ENCODE measurements around the gene GMDS. TPM values are rescaled to one million over a fixed set of nuclear protein-coding genes. Genes with fewer than 3 reads are reported as not detected.

GMDS gene
- total and polyA plus RNA-seq, 2 donors (not counting 1 experiment from before 2014, with no cell fraction given) = 12.7 to 34.5 TPM

- Histone ChIP-seq H3K36me3 (ENCODE audit: control insufficient read depth, insufficient read depth, low read length) (no peaks in the 10 kb centered on the region), H3K4me3 (replicated peaks in 1 of 4; ENCODE audit: control extremely low read depth in 1 of 4, insufficient read depth in 1 of 4, low read depth in 3 of 4, low read length in 4 of 4) (no peak overlapping the region), H3K9me3 (ENCODE audit: control insufficient read depth, insufficient read depth, low read depth, low read length) (no peaks in the 10 kb centered on the region), H3K79me2 (ENCODE audit: control insufficient read depth, insufficient read depth, low read length) (no peaks in the 10 kb centered on the region), H3K9ac (ENCODE audit: insufficient read depth, low read length) (no peak overlapping the region), H3K27me3 (ENCODE audit: control insufficient read depth, insufficient read depth, low read length) (no peaks in the 10 kb centered on the region), H2AFZ (ENCODE audit: low read length) (no peak overlapping the region), H4K20me1 (ENCODE audit: control insufficient read depth, extremely low read depth, insufficient read depth, low read length) (no peaks in the 10 kb centered on the region), H3K27ac (ENCODE audit: insufficient read depth, low read length) (no peak overlapping the region), H3K4me2 (ENCODE audit: extremely low read depth, insufficient read depth, low read length) (no peak overlapping the region), H3K4me1 (ENCODE audit: control insufficient read depth, extremely low read depth, insufficient read depth, low read length) (peaks cover 3% of the 10 kb centered on the region)
- TF ChIP-seq, protein P1, sequence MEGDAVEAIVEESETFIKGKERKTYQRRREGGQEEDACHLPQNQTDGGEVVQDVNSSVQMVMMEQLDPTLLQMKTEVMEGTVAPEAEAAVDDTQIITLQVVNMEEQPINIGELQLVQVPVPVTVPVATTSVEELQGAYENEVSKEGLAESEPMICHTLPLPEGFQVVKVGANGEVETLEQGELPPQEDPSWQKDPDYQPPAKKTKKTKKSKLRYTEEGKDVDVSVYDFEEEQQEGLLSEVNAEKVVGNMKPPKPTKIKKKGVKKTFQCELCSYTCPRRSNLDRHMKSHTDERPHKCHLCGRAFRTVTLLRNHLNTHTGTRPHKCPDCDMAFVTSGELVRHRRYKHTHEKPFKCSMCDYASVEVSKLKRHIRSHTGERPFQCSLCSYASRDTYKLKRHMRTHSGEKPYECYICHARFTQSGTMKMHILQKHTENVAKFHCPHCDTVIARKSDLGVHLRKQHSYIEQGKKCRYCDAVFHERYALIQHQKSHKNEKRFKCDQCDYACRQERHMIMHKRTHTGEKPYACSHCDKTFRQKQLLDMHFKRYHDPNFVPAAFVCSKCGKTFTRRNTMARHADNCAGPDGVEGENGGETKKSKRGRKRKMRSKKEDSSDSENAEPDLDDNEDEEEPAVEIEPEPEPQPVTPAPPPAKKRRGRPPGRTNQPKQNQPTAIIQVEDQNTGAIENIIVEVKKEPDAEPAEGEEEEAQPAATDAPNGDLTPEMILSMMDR (conservative IDR thresholded peaks at IDR 0.05 in 1 of 2, IDR thresholded peaks at IDR 0.05 in 1 of 2; ENCODE audit: low read depth in 1 of 2, low read length in 2 of 2) = no peak
- no peak for TF ChIP-seq EZH2 (IDR thresholded peaks at IDR 0.05; ENCODE audit: low read length, missing control alignments)
- DNase-seq (ENCODE audit: low read depth in 2 of 2) = no peak
These were observed 330.2 kb downstream of the GMDS start for GRCh38 chr6:1915226-1915625.

DNA sequence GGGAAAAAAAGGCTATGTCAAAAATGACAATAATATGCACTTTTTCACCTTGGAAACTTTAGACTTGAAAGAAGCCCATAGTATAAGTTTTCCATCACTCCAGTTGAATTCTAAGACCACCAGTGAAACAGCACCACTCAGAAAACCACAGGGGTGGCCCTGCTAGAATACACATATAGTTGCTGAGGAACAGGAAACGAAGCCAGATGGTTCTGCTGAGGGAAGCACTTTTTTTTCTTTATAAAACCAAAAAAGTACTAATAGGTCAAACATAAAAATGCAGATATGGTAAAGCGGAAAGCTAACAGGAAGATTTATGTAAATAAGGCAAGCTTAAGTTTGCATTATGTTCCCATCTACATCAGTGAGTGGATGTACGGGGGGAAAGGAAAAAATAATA is 331.8 kb downstream of the GMDS start:
- Histone ChIP-seq H3K36me3 (ENCODE audit: control insufficient read depth, insufficient read depth, low read length) (no peaks in the 10 kb centered on the region), H3K9ac (ENCODE audit: insufficient read depth, low read length) (no peak overlapping the region), H3K9me3 (ENCODE audit: control insufficient read depth, insufficient read depth, low read depth, low read length) (no peaks in the 10 kb centered on the region), H3K79me2 (ENCODE audit: control insufficient read depth, insufficient read depth, low read length) (no peaks in the 10 kb centered on the region), H3K4me2 (ENCODE audit: extremely low read depth, insufficient read depth, low read length) (no peak overlapping the region), H3K27me3 (ENCODE audit: control insufficient read depth, insufficient read depth, low read length) (no peaks in the 10 kb centered on the region), H3K4me1 (ENCODE audit: control insufficient read depth, extremely low read depth, insufficient read depth, low read length) (peaks cover 3% of the 10 kb centered on the region), H3K4me3 (replicated peaks in 1 of 4; ENCODE audit: control extremely low read depth in 1 of 4, insufficient read depth in 1 of 4, low read depth in 3 of 4, low read length in 4 of 4) (no peak overlapping the region), H4K20me1 (ENCODE audit: control insufficient read depth, extremely low read depth, insufficient read depth, low read length) (no peaks in the 10 kb centered on the region), H2AFZ (ENCODE audit: low read length) (no peak overlapping the region), H3K27ac (ENCODE audit: insufficient read depth, low read length) (no peak overlapping the region)
- no peak for TF ChIP-seq EZH2 (IDR thresholded peaks at IDR 0.05; ENCODE audit: low read length, missing control alignments)
- TF ChIP-seq, protein P1 (conservative IDR thresholded peaks at IDR 0.05 in 1 of 2, IDR thresholded peaks at IDR 0.05 in 1 of 2; ENCODE audit: low read depth in 1 of 2, low read length in 2 of 2) = no peak
- no peak for DNase-seq (ENCODE audit: low read depth in 2 of 2)

- Histone ChIP-seq H3K4me1 (ENCODE audit: control insufficient read depth, extremely low read depth, insufficient read depth, low read length) (peaks cover 3% of the 10 kb centered on the region), H3K9me3 (ENCODE audit: control insufficient read depth, insufficient read depth, low read depth, low read length) (no peaks in the 10 kb centered on the region)
These were observed 332.7 kb downstream of the GMDS start for GRCh38 chr6:1912731-1913130.

More at GRCh38 chr6:1912731-1913130, 332.7 kb downstream of the GMDS start:
- Histone ChIP-seq H3K27me3 (ENCODE audit: control insufficient read depth, insufficient read depth, low read length) (no peaks in the 10 kb centered on the region), H3K4me3 (replicated peaks in 1 of 4; ENCODE audit: control extremely low read depth in 1 of 4, insufficient read depth in 1 of 4, low read depth in 3 of 4, low read length in 4 of 4) (no peak overlapping the region), H3K9ac (ENCODE audit: insufficient read depth, low read length) (no peak overlapping the region), H3K27ac (ENCODE audit: insufficient read depth, low read length) (no peak overlapping the region), H4K20me1 (ENCODE audit: control insufficient read depth, extremely low read depth, insufficient read depth, low read length) (no peaks in the 10 kb centered on the region), H3K4me2 (ENCODE audit: extremely low read depth, insufficient read depth, low read length) (no peak overlapping the region), H3K79me2 (ENCODE audit: control insufficient read depth, insufficient read depth, low read length) (no peaks in the 10 kb centered on the region), H3K36me3 (ENCODE audit: control insufficient read depth, insufficient read depth, low read length) (no peaks in the 10 kb centered on the region), H2AFZ (ENCODE audit: low read length) (no peak overlapping the region)
- TF ChIP-seq, protein P1 (conservative IDR thresholded peaks at IDR 0.05 in 1 of 2, IDR thresholded peaks at IDR 0.05 in 1 of 2; ENCODE audit: low read depth in 1 of 2, low read length in 2 of 2) = no peak
- no peak for TF ChIP-seq EZH2 (IDR thresholded peaks at IDR 0.05; ENCODE audit: low read length, missing control alignments)
- no peak for DNase-seq (ENCODE audit: low read depth in 2 of 2)

Data from fibroblast of lung (primary cell).